Measurements from ENCODE around the gene PRR20G.

DNA sequence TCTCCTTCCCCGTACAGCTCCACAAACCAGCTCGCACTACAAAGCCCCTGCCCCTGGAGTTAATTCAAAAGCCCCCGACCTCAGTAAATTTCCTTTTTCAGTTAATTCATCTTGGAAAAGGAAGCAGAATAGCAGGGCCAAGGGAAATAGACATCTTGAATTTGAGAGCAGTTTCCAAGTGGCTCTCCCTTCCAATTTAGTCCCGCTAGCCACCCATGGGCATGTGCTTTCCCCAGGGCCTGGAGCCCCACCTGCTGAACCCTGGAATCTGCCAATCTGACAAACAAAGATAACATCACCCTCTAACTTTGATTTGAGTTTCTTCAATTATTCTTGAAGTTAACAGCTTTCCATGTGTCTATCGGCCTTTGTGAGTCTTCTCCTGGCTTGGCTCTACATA is 31.7 kb downstream of the PRR20G start:
- TF ChIP-seq, protein P1, sequence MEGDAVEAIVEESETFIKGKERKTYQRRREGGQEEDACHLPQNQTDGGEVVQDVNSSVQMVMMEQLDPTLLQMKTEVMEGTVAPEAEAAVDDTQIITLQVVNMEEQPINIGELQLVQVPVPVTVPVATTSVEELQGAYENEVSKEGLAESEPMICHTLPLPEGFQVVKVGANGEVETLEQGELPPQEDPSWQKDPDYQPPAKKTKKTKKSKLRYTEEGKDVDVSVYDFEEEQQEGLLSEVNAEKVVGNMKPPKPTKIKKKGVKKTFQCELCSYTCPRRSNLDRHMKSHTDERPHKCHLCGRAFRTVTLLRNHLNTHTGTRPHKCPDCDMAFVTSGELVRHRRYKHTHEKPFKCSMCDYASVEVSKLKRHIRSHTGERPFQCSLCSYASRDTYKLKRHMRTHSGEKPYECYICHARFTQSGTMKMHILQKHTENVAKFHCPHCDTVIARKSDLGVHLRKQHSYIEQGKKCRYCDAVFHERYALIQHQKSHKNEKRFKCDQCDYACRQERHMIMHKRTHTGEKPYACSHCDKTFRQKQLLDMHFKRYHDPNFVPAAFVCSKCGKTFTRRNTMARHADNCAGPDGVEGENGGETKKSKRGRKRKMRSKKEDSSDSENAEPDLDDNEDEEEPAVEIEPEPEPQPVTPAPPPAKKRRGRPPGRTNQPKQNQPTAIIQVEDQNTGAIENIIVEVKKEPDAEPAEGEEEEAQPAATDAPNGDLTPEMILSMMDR (IDR thresholded peaks at IDR 0.05; ENCODE audit: poor library complexity, severe bottlenecking): no peak
- TF ChIP-seq, protein P2, sequence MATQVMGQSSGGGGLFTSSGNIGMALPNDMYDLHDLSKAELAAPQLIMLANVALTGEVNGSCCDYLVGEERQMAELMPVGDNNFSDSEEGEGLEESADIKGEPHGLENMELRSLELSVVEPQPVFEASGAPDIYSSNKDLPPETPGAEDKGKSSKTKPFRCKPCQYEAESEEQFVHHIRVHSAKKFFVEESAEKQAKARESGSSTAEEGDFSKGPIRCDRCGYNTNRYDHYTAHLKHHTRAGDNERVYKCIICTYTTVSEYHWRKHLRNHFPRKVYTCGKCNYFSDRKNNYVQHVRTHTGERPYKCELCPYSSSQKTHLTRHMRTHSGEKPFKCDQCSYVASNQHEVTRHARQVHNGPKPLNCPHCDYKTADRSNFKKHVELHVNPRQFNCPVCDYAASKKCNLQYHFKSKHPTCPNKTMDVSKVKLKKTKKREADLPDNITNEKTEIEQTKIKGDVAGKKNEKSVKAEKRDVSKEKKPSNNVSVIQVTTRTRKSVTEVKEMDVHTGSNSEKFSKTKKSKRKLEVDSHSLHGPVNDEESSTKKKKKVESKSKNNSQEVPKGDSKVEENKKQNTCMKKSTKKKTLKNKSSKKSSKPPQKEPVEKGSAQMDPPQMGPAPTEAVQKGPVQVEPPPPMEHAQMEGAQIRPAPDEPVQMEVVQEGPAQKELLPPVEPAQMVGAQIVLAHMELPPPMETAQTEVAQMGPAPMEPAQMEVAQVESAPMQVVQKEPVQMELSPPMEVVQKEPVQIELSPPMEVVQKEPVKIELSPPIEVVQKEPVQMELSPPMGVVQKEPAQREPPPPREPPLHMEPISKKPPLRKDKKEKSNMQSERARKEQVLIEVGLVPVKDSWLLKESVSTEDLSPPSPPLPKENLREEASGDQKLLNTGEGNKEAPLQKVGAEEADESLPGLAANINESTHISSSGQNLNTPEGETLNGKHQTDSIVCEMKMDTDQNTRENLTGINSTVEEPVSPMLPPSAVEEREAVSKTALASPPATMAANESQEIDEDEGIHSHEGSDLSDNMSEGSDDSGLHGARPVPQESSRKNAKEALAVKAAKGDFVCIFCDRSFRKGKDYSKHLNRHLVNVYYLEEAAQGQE (IDR thresholded peaks at IDR 0.05; ENCODE audit: borderline replicate concordance): no peak
- no peak for TF ChIP-seq EP300 (conservative IDR thresholded peaks at IDR 0.05; ENCODE audit: poor library complexity, severe bottlenecking)

Data from neural cell (in vitro differentiated cells).